ENCODE measurements around the gene ATP9A.
A peak's percentile ranks its signal among the peaks of the same experiment; 100 is the strongest.
"Not testable (repeated sequence)": the region's sequence is repeated elsewhere in the genome, so short reads cannot be mapped to it uniquely, and the experiment has no call there.

Gene ATP9A

GRCh38 chr20:51581571-51581970 lies 186.6 kb downstream of the ATP9A start:
- no peak overlapping the region for H3K4me3 ChIP-seq (ENCODE audit: low read depth, low read length)

GRCh38 chr20:51579137-51579536 lies 189.1 kb downstream of the ATP9A start:
- H3K4me3 ChIP-seq (ENCODE audit: low read depth, low read length) = no peak overlapping the region

GRCh38 chr20:51578145-51578459 lies 190.1 kb downstream of the ATP9A start:
- no peak overlapping the region for H3K4me3 ChIP-seq (ENCODE audit: low read depth, low read length)

- H3K4me3 ChIP-seq (ENCODE audit: low read depth, low read length) = no peak overlapping the region
These were observed 190.6 kb downstream of the ATP9A start for GRCh38 chr20:51577432-51578144.

- H3K4me3 ChIP-seq (ENCODE audit: low read depth, low read length) = no peak overlapping the region
These were observed 192.7 kb downstream of the ATP9A start for GRCh38 chr20:51575486-51575885.

GRCh38 chr20:51574248-51575033 lies 193.7 kb downstream of the ATP9A start:
- no peak overlapping the region for H3K4me3 ChIP-seq (ENCODE audit: low read depth, low read length)

GRCh38 chr20:51573576-51574243 lies 194.5 kb downstream of the ATP9A start:
- H3K4me3 ChIP-seq (ENCODE audit: low read depth, low read length) = no peak overlapping the region

GRCh38 chr20:51571460-51571794 lies 196.8 kb downstream of the ATP9A start:
- H3K4me3 ChIP-seq (ENCODE audit: low read depth, low read length) = no peak overlapping the region

- no peak overlapping the region for H3K4me3 ChIP-seq (ENCODE audit: low read depth, low read length)
These were observed 197.3 kb downstream of the ATP9A start for GRCh38 chr20:51570739-51571459.

GRCh38 chr20:51569815-51570738 lies 198.1 kb downstream of the ATP9A start:
- no peak overlapping the region for H3K4me3 ChIP-seq (ENCODE audit: low read depth, low read length)

GRCh38 chr20:51568533-51568932 lies 199.7 kb downstream of the ATP9A start:
- H3K4me3 ChIP-seq (ENCODE audit: low read depth, low read length) = not testable (repeated sequence)

- no peak overlapping the region for H3K4me3 ChIP-seq (ENCODE audit: low read depth, low read length)
These were observed 200.6 kb downstream of the ATP9A start for GRCh38 chr20:51567622-51568021.

- no peak overlapping the region for H3K4me3 ChIP-seq (ENCODE audit: low read depth, low read length)
These were observed 201.6 kb downstream of the ATP9A start for GRCh38 chr20:51566594-51566993.

- H3K4me3 ChIP-seq (ENCODE audit: low read depth, low read length) = no peak overlapping the region
These were observed 202.7 kb downstream of the ATP9A start for GRCh38 chr20:51565298-51566144.

GRCh38 chr20:51563486-51564332 lies 204.5 kb downstream of the ATP9A start:
- no peak overlapping the region for H3K4me3 ChIP-seq (ENCODE audit: low read depth, low read length)

- no peak overlapping the region for H3K4me3 ChIP-seq (ENCODE audit: low read depth, low read length)
These were observed 205.1 kb downstream of the ATP9A start for GRCh38 chr20:51563174-51563485.

GRCh38 chr20:51562332-51563173 lies 205.6 kb downstream of the ATP9A start:
- H3K4me3 ChIP-seq (ENCODE audit: low read depth, low read length) = peak overlapping the region; percentile 52

- peak overlapping the region; percentile 52 for H3K4me3 ChIP-seq (ENCODE audit: low read depth, low read length)
These were observed 206.2 kb downstream of the ATP9A start for GRCh38 chr20:51562027-51562331.

Data from iPS-11a (cell line).